Progenitor cell of endocrine pancreas (in vitro differentiated cells): ENCODE results near the gene LENG8. TPM values are rescaled to one million over a fixed set of nuclear protein-coding genes. Genes with fewer than 3 reads are reported as not detected.

Source experiments
- DNase-seq: peaks from one replicate; pipeline ENCODE4 v3.0.0; 2021; ENCODE audit warnings: low spot score; ENCODE audit not compliant: unreplicated experiment
- H3K27ac Mint-ChIP-seq: 2 replicates; pipeline ENCODE4 v1.8.0; 2021; ENCODE audit warnings: mild to moderate bottlenecking, moderate library complexity, mixed read lengths
- H3K27me3 Mint-ChIP-seq: 2 replicates; pipeline ENCODE4 v1.8.0; 2021; ENCODE audit warnings: mixed read lengths
- H3K36me3 Mint-ChIP-seq: 2 replicates; pipeline ENCODE4 v1.8.0; 2022; ENCODE audit warnings: mixed read lengths; ENCODE audit not compliant: insufficient read depth
- H3K4me1 Mint-ChIP-seq: 2 replicates; pipeline ENCODE4 v1.8.0; 2021; ENCODE audit warnings: low read depth, mixed read lengths
- H3K4me3 Mint-ChIP-seq: 2 replicates; pipeline ENCODE4 v1.8.0; 2021; ENCODE audit warnings: low read depth, mild to moderate bottlenecking, moderate library complexity, mixed read lengths
- H3K9me3 Mint-ChIP-seq: 2 replicates; pipeline ENCODE4 v1.8.0; 2021; ENCODE audit warnings: low read depth, mixed read lengths
- CTCF ChIP-seq: fragments of 200-600 bp; sonication (generic); IDR thresholded peaks from one replicate; pipeline ENCODE4 v1.5.0; 2021; ENCODE audit warnings: antibody characterized with exemption, mild to moderate bottlenecking; ENCODE audit not compliant: unreplicated experiment
- total RNA-seq: library from RNA; stranded (reverse); gene quantifications from 2 replicates; pipeline ENCODE4 v1.2.1, GENCODE V29; 2021

LENG8 gene
- total RNA-seq, 1 donor from 2014 or later: 210 TPM

GRCh38 chr19:54460230-54461005 is 11.4 kb downstream of the LENG8 start:
- Mint-ChIP-seq H3K27me3 (peaks cover 8% of the 10 kb centered on the region), H3K4me3 (no peak overlapping the region), H3K4me1 (peaks cover 7% of the 10 kb centered on the region), H3K36me3 (peaks cover 19% of the 10 kb centered on the region), H3K27ac (no peak overlapping the region), H3K9me3 (no peaks in the 10 kb centered on the region)
- DNase-seq: no peak
- no peak for TF ChIP-seq CTCF

GRCh38 chr19:54461210-54461609 is 12.2 kb downstream of the LENG8 start:
- no peaks in the 10 kb centered on the region for H3K9me3 Mint-ChIP-seq
- H3K4me1 Mint-ChIP-seq: peaks cover 7% of the 10 kb centered on the region
- no peak overlapping the region for H3K27ac Mint-ChIP-seq
- H3K36me3 Mint-ChIP-seq: peaks cover 19% of the 10 kb centered on the region
- H3K27me3 Mint-ChIP-seq: peaks cover 14% of the 10 kb centered on the region
- TF ChIP-seq CTCF: no peak
- no peak for DNase-seq
- H3K4me3 Mint-ChIP-seq: no peak overlapping the region

GRCh38 chr19:54461613-54462012 is 12.6 kb downstream of the LENG8 start:
- DNase-seq: no peak
- H3K27me3 Mint-ChIP-seq: peaks cover 18% of the 10 kb centered on the region
- no peaks in the 10 kb centered on the region for H3K9me3 Mint-ChIP-seq
- no peak overlapping the region for H3K4me3 Mint-ChIP-seq
- H3K36me3 Mint-ChIP-seq: peaks cover 19% of the 10 kb centered on the region
- peaks cover 7% of the 10 kb centered on the region for H3K4me1 Mint-ChIP-seq
- TF ChIP-seq CTCF: no peak
- no peak overlapping the region for H3K27ac Mint-ChIP-seq

- no peaks in the 10 kb centered on the region for H3K9me3 Mint-ChIP-seq
- H3K27ac Mint-ChIP-seq: no peak overlapping the region
- peaks cover 18% of the 10 kb centered on the region for H3K27me3 Mint-ChIP-seq
- peaks cover 19% of the 10 kb centered on the region for H3K36me3 Mint-ChIP-seq
- no peak for TF ChIP-seq CTCF
- peaks cover 7% of the 10 kb centered on the region for H3K4me1 Mint-ChIP-seq
- H3K4me3 Mint-ChIP-seq: no peak overlapping the region
- no peak for DNase-seq
Observed at GRCh38 chr19:54462047-54462654, 13.2 kb downstream of the LENG8 start.

- Mint-ChIP-seq H3K9me3 (no peaks in the 10 kb centered on the region), H3K4me3 (peak overlapping the region; percentile 24), H3K4me1 (peaks cover 7% of the 10 kb centered on the region), H3K36me3 (peaks cover 19% of the 10 kb centered on the region), H3K27ac (no peak overlapping the region), H3K27me3 (peaks cover 20% of the 10 kb centered on the region)
- DNase-seq: no peak
- TF ChIP-seq CTCF: peak; percentile 20
Observed at GRCh38 chr19:54462655-54463530, 13.9 kb downstream of the LENG8 start.
